Measurements from ENCODE around the gene SECTM1.

Gene SECTM1

GRCh38 chr17:82314012-82314726, 19.4 kb downstream of the SECTM1 start:
- no peak for DNase-seq

- DNase-seq, result no peak
Observed at GRCh38 chr17:82313195-82314011, 20.2 kb downstream of the SECTM1 start.

GRCh38 chr17:82311971-82312370, 21.6 kb downstream of the SECTM1 start:
- DNase-seq, result no peak

- no peak for DNase-seq
Observed at GRCh38 chr17:82310877-82311276, 22.7 kb downstream of the SECTM1 start.

- no peak for DNase-seq
Observed at GRCh38 chr17:82309656-82310570, 23.7 kb downstream of the SECTM1 start.

- no peak for DNase-seq
Observed at GRCh38 chr17:82305727-82306300, 27.8 kb downstream of the SECTM1 start.

- no peak for DNase-seq
Observed at GRCh38 chr17:82304826-82305726, 28.5 kb downstream of the SECTM1 start.

GRCh38 chr17:82303944-82304808, 29.4 kb downstream of the SECTM1 start:
- no peak for DNase-seq

- DNase-seq, result no peak
Observed at GRCh38 chr17:82302991-82303943, 30.3 kb downstream of the SECTM1 start.

- DNase-seq, result no peak
Observed at GRCh38 chr17:82302568-82302963, 31.0 kb downstream of the SECTM1 start.

GRCh38 chr17:82301916-82302567, 31.5 kb downstream of the SECTM1 start:
- DNase-seq, result no peak

- no peak for DNase-seq
Observed at GRCh38 chr17:82301300-82301915, 32.2 kb downstream of the SECTM1 start.

- DNase-seq, result no peak
Observed at GRCh38 chr17:82300707-82301270, 32.8 kb downstream of the SECTM1 start.

- no peak for DNase-seq
Observed at GRCh38 chr17:82300228-82300627, 33.3 kb downstream of the SECTM1 start.

- DNase-seq, result no peak
Observed at GRCh38 chr17:82299452-82299851, 34.1 kb downstream of the SECTM1 start.

- no peak for DNase-seq
Observed at GRCh38 chr17:82298538-82299421, 34.8 kb downstream of the SECTM1 start.
